Neuronal stem cell (in vitro differentiated cells): Measurements from ENCODE around the gene TAS1R3.

Experiments
- DNase-seq: peaks from one replicate; pipeline ENCODE4 v3.0.0-alpha.2; 2013; ENCODE audit warnings: low spot score
- H2AFZ ChIP-seq: one replicate; pipeline ENCODE4 v1.6.1; 2013; ENCODE audit warnings: mild to moderate bottlenecking, low read length, inconsistent platforms
- H2AK5ac ChIP-seq: 2 replicates; pipeline ENCODE4 v1.6.1; 2013; ENCODE audit warnings: low read depth, mild to moderate bottlenecking, inconsistent platforms, low read length, moderate library complexity, mixed read lengths
- H2BK120ac ChIP-seq: 2 replicates; pipeline ENCODE4 v1.6.1; 2013; ENCODE audit warnings: low read depth, mild to moderate bottlenecking, inconsistent platforms, low read length, moderate library complexity, mixed read lengths
- H2BK12ac ChIP-seq: one replicate; pipeline ENCODE4 v1.6.1; 2013; ENCODE audit warnings: low read length, inconsistent platforms
- H2BK15ac ChIP-seq: 2 replicates; pipeline ENCODE4 v1.6.1; 2013; ENCODE audit warnings: mild to moderate bottlenecking, low read length, inconsistent platforms, mixed read lengths
- H2BK5ac ChIP-seq: one replicate; pipeline ENCODE4 v1.6.1; 2013; ENCODE audit warnings: inconsistent platforms, mild to moderate bottlenecking, low read length, moderate library complexity
- H3K14ac ChIP-seq: one replicate; pipeline ENCODE4 v1.6.1; 2013; ENCODE audit warnings: low read length, inconsistent platforms
- H3K18ac ChIP-seq: 2 replicates; pipeline ENCODE4 v1.6.1; 2013; ENCODE audit warnings: low read length, inconsistent platforms
- H3K23ac ChIP-seq: 2 replicates; pipeline ENCODE4 v1.6.1; 2013; ENCODE audit warnings: low read depth, mild to moderate bottlenecking, mixed read lengths, low read length, inconsistent platforms; ENCODE audit not compliant: poor library complexity
- H3K27ac ChIP-seq: replicated peaks from 3 replicates; pipeline ENCODE4 v1.5.1; 2013; ENCODE audit warnings: low read length, inconsistent platforms
- H3K27me3 ChIP-seq, 3 experiments: 2 replicates each; pipeline ENCODE4 v1.6.1; 2013; ENCODE audit warnings: low read length in 3 of 3, mild to moderate bottlenecking in 2 of 3, inconsistent platforms in 1 of 3, low read depth in 1 of 3, mixed read lengths in 1 of 3, moderate library complexity in 1 of 3; ENCODE audit not compliant: control insufficient read depth in 3 of 3, insufficient read depth in 3 of 3
- H3K36me3 ChIP-seq, 2 donors: replicated peaks in 1 of 2; 2 replicates each; pipeline ENCODE4 v1.6.1; 2013; ENCODE audit warnings: low read length in 2 of 2; ENCODE audit not compliant: control insufficient read depth in 2 of 2, insufficient read depth in 2 of 2
- H3K4ac ChIP-seq: 2 replicates; pipeline ENCODE4 v1.6.1; 2013; ENCODE audit warnings: inconsistent platforms, mild to moderate bottlenecking, low read length, moderate library complexity
- H3K4me1 ChIP-seq, 2 donors: 1 replicate in 1 of 2; 2 replicates in 1 of 2; pipeline ENCODE4 v1.6.1; 2013; ENCODE audit warnings: low read length in 2 of 2, low read depth in 1 of 2; ENCODE audit not compliant: control insufficient read depth in 2 of 2, insufficient read depth in 1 of 2
- H3K4me2 ChIP-seq: one replicate; pipeline ENCODE4 v1.6.1; 2013; ENCODE audit warnings: mild to moderate bottlenecking, low read length, inconsistent platforms; ENCODE audit not compliant: insufficient read depth, poor library complexity, severe bottlenecking
- H3K4me3 ChIP-seq, 2 donors: 2 replicates each; pipeline ENCODE4 v1.5.1; 2013; ENCODE audit warnings: low read length in 2 of 2, mild to moderate bottlenecking in 2 of 2, inconsistent platforms in 1 of 2, moderate library complexity in 1 of 2
- H3K79me1 ChIP-seq: one replicate; pipeline ENCODE4 v1.6.1; 2013; ENCODE audit warnings: low read depth, mild to moderate bottlenecking, inconsistent platforms, low read length, moderate library complexity
- H3K9ac ChIP-seq: one replicate; pipeline ENCODE4 v1.6.1; 2013; ENCODE audit warnings: mild to moderate bottlenecking, low read depth, low read length, inconsistent platforms; ENCODE audit not compliant: poor library complexity
- H3K9me3 ChIP-seq, 2 donors: replicated peaks in 1 of 2; 2 replicates each; pipeline versions ENCODE3 to v1.6.1; 2013; ENCODE audit warnings: low read length in 2 of 2, mild to moderate bottlenecking in 2 of 2, inconsistent platforms in 1 of 2, low read depth in 1 of 2, mixed read lengths in 1 of 2, moderate library complexity in 1 of 2; ENCODE audit not compliant: control insufficient read depth in 2 of 2, insufficient read depth in 1 of 2
- H4K8ac ChIP-seq: one replicate; pipeline ENCODE4 v1.6.1; 2013; ENCODE audit warnings: low read depth, mild to moderate bottlenecking, inconsistent platforms, low read length, moderate library complexity
- H4K91ac ChIP-seq: one replicate; pipeline ENCODE4 v1.6.1; 2013; ENCODE audit warnings: low read length, low read depth, mild to moderate bottlenecking, inconsistent platforms; ENCODE audit not compliant: poor library complexity
- WGBS, 2 donors: extraction: QIAGEN DNeasy Blood & Tissue Kit; methylation state at CpG; one replicate each; pipeline ENCODE4 v1.1.7; 2013; ENCODE audit warnings: missing lambda C conversion rate in 2 of 2, mixed read lengths in 1 of 2; ENCODE audit not compliant: insufficient read length in 2 of 2, insufficient replicate concordance in 1 of 2; ENCODE audit errors: extremely low coverage in 2 of 2; 5-methylcytosine and 5-hydroxymethylcytosine counted together

Gene TAS1R3

GRCh38 chr1:1299686-1300351 is 31.3 kb upstream of the TAS1R3 start:
- Histone ChIP-seq H4K8ac (no peak overlapping the region), H3K14ac (no peak overlapping the region), H3K9me3 (peaks cover 0 to 3% of the 10 kb centered on the region in 2 donors), H2AK5ac (no peak overlapping the region), H2BK12ac (no peak overlapping the region), H4K91ac (no peak overlapping the region), H3K36me3 (peaks cover 3 to 28% of the 10 kb centered on the region in 2 donors), H3K27ac (no peak overlapping the region), H2BK5ac (no peak overlapping the region), H2BK15ac (no peak overlapping the region), H3K4me1 (peaks cover 4 to 6% of the 10 kb centered on the region in 2 donors), H3K27me3 (no peaks in the 10 kb centered on the region), H3K23ac (peak overlapping the region; percentile 39), H3K9ac (no peak overlapping the region), H2AFZ (no peak overlapping the region), H3K18ac (no peak overlapping the region), H3K79me1 (peaks cover 4% of the 10 kb centered on the region), H2BK120ac (no peak overlapping the region), H3K4ac (no peak overlapping the region), H3K4me3 (no peak overlapping the region), H3K4me2 (no peak overlapping the region)
- DNase-seq, result no peak
- WGBS, 2 donors, result no CpG with 5 or more reads among the region's 22 CpGs

GRCh38 chr1:1300352-1300739 is 30.7 kb upstream of the TAS1R3 start:
- H2AK5ac ChIP-seq, result no peak overlapping the region
- H3K23ac ChIP-seq, result no peak overlapping the region
- no peak overlapping the region for H3K27ac ChIP-seq
- no CpG with 5 or more reads among the region's 12 CpGs for WGBS, 2 donors
- H2BK12ac ChIP-seq, result no peak overlapping the region
- no peak overlapping the region for H3K4me2 ChIP-seq
- H3K27me3 ChIP-seq, result no peaks in the 10 kb centered on the region
- no peak overlapping the region for H3K4me3 ChIP-seq
- H3K36me3 ChIP-seq, result peaks cover 3 to 22% of the 10 kb centered on the region in 2 donors
- no peak overlapping the region for H3K18ac ChIP-seq
- no peak overlapping the region for H2BK120ac ChIP-seq
- DNase-seq, result no peak
- H2BK15ac ChIP-seq, result no peak overlapping the region
- H2AFZ ChIP-seq, result no peak overlapping the region
- peaks cover 0 to 3% of the 10 kb centered on the region in 2 donors for H3K9me3 ChIP-seq
- peaks cover 9 to 11% of the 10 kb centered on the region in 2 donors for H3K4me1 ChIP-seq
- H2BK5ac ChIP-seq, result no peak overlapping the region
- H3K4ac ChIP-seq, result no peak overlapping the region
- H3K14ac ChIP-seq, result no peak overlapping the region
- H3K79me1 ChIP-seq, result peaks cover 4% of the 10 kb centered on the region
- no peak overlapping the region for H4K91ac ChIP-seq
- H4K8ac ChIP-seq, result no peak overlapping the region
- no peak overlapping the region for H3K9ac ChIP-seq

GRCh38 chr1:1302006-1302430 is 29.1 kb upstream of the TAS1R3 start:
- Histone ChIP-seq H3K4ac (no peak overlapping the region), H3K27me3 (no peaks in the 10 kb centered on the region), H3K18ac (peak overlapping the region; percentile 76), H3K23ac (peak overlapping the region; percentile 55), H4K91ac (no peak overlapping the region), H3K36me3 (peaks cover 1 to 7% of the 10 kb centered on the region in 2 donors), H3K9me3 (no peaks in the 10 kb centered on the region), H2BK15ac (no peak overlapping the region), H2BK5ac (peak overlapping the region; percentile 24), H3K14ac (peak overlapping the region; percentile 89), H2BK120ac (no peak overlapping the region), H3K9ac (no peak overlapping the region), H4K8ac (no peak overlapping the region), H2AK5ac (peak overlapping the region; percentile 81), H3K79me1 (peaks cover 7% of the 10 kb centered on the region), H3K4me2 (no peak overlapping the region), H3K4me3 (no peak overlapping the region), H2AFZ (no peak overlapping the region), H3K27ac (no peak overlapping the region), H3K4me1 (peaks cover 26 to 28% of the 10 kb centered on the region in 2 donors), H2BK12ac (no peak overlapping the region)
- no peak for DNase-seq
- WGBS, 2 donors, result no CpG with 5 or more reads among the region's 9 CpGs

- H2AK5ac ChIP-seq, result peak overlapping the region; percentile 56
- H3K4me1 ChIP-seq, result peaks cover 28 to 30% of the 10 kb centered on the region in 2 donors
- no peak overlapping the region for H4K91ac ChIP-seq
- DNase-seq, result no peak
- peak overlapping the region; percentile 82 for H3K14ac ChIP-seq
- no peak overlapping the region for H3K4ac ChIP-seq
- no peak overlapping the region for H3K4me3 ChIP-seq
- peak overlapping the region; percentile 39 for H2BK5ac ChIP-seq
- peaks cover 10% of the 10 kb centered on the region for H3K79me1 ChIP-seq
- peaks cover 1 to 2% of the 10 kb centered on the region in 2 donors for H3K36me3 ChIP-seq
- no peaks in the 10 kb centered on the region for H3K9me3 ChIP-seq
- peak overlapping the region; percentile 22 for H2BK12ac ChIP-seq
- no CpG with 5 or more reads among the region's 31 CpGs for whole genome bisulfite sequencing, 2 donors
- H3K27ac ChIP-seq, result no peak overlapping the region
- H3K27me3 ChIP-seq, result no peaks in the 10 kb centered on the region
- no peak overlapping the region for H2BK120ac ChIP-seq
- peak overlapping the region; percentile 17 for H4K8ac ChIP-seq
- H3K18ac ChIP-seq, result no peak overlapping the region
- H3K9ac ChIP-seq, result peak overlapping the region; percentile 63
- H3K4me2 ChIP-seq, result no peak overlapping the region
- H3K23ac ChIP-seq, result peak overlapping the region; percentile 95
- no peak overlapping the region for H2AFZ ChIP-seq
- H2BK15ac ChIP-seq, result peak overlapping the region; percentile 37
These were observed 28.1 kb upstream of the TAS1R3 start for GRCh38 chr1:1302951-1303509.
